Heart left ventricle (tissue), 13 donors: ENCODE results near the gene HACD2.

Source experiments
- CTCF ChIP-seq, 12 donors: fragments of 200-600 bp; sonication (generic) in 4 of 12; IDR thresholded peaks; one replicate each; pipeline versions ENCODE4 v1.5.0 to v1.8.0; 2018 to 2022; ENCODE audit warnings: antibody characterized with exemption in 12 of 12, mild to moderate bottlenecking in 5 of 12
- POLR2A ChIP-seq, 2 donors: fragments of 450-650 bp; IDR thresholded peaks; one replicate each; pipeline ENCODE4 v1.6.1; 2017; ENCODE audit warnings: antibody characterized with exemption in 2 of 2, mild to moderate bottlenecking in 2 of 2, moderate library complexity in 2 of 2
- donor health status: ischemic (EF 13 %, LVEDD 7.1; RV severe dilation, severe dysfunction).
- donor health status: DM: no; HTN: yes; CAD: no.
- donor health status: DM: no; HTN: no; CAD: no.
- donor health status: ischemic (EF 25% LVEDD 6.9; RV normal size, moderate dysfunction).
- donor health status: ischemic (EF 25% LVEDD 5.7; RV mildly dilated, moderate dysfunction).
- donor health status: ischemic (EF 35%, LVEDD 5.7; RV mildly dilated, moderate dysfunction).
- donor health status: nonischemic (EF 11% LVEDD 7.7; RV severe dilation, severe dysfunction).
- donor health status: DM: yes; HTN: yes; CAD: no.
- donor health status: PGD.
- donor health status: ischemic (EF 29% LVEDD 5.4; RV normal size, mild dysfunction).
- donor health status: nonischemic (EF 23%, LVEDD 6.1; RV moderate dilation, normal function).

DNA sequence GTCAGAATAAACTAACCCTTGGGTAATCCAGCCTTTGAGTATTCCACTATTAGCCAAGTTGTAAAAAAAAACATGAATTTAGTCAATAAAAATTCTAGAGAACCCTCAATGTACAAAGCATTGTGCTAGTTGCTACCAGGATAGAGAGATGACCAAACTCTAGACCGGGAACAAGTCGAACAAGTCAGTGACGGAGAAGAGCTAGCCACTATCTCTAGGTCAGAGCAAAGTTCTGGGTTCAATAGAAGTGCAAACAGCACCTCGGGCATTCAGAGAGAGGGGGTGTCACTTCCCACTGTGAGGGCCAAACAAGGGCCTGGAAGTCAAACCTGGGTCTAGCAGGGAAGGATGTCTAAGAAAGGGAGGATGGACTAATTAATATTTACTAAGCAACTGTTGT lies 133.7 kb downstream of the HACD2 start:
- TF ChIP-seq CTCF (IDR thresholded peaks at IDR 0.05) (no peak), POLR2A (IDR thresholded peaks at IDR 0.05) (no peak)
